C4-2B (cell line): Measurements from ENCODE around the gene PRR5L.

ENCODE experiments used
- ZFX ChIP-seq: fragments of 450-650 bp; IDR thresholded peaks from 2 replicates; pipeline ENCODE4 v1.6.1; 2017
- TF ChIP-seq, protein P1 (sequence below): fragments of 450-650 bp; conservative IDR thresholded peaks from 2 replicates; pipeline ENCODE4 v1.5.1; 2017; ENCODE audit warnings: mild to moderate bottlenecking

DNA sequence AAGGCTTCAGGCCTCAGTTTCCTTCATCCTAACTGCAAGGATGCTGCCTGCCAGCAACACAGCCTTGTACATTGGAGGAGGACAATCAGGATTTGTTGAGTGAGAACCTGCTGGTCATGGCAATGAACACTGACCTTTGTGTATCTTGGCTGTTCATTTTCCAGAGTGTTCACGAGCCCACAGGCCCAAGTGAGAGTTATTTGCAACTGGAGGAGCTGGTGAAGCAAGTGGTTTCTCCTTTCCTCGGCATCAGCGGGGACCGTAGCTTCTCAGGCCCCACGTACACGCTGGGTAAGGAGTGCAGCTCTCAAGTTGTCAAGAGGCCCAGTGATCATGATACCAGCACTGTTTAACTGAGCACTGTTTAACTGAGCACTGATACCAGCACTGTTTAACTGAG is 155.0 kb downstream of the PRR5L start:
- TF ChIP-seq, protein P1, sequence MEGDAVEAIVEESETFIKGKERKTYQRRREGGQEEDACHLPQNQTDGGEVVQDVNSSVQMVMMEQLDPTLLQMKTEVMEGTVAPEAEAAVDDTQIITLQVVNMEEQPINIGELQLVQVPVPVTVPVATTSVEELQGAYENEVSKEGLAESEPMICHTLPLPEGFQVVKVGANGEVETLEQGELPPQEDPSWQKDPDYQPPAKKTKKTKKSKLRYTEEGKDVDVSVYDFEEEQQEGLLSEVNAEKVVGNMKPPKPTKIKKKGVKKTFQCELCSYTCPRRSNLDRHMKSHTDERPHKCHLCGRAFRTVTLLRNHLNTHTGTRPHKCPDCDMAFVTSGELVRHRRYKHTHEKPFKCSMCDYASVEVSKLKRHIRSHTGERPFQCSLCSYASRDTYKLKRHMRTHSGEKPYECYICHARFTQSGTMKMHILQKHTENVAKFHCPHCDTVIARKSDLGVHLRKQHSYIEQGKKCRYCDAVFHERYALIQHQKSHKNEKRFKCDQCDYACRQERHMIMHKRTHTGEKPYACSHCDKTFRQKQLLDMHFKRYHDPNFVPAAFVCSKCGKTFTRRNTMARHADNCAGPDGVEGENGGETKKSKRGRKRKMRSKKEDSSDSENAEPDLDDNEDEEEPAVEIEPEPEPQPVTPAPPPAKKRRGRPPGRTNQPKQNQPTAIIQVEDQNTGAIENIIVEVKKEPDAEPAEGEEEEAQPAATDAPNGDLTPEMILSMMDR: no peak
- TF ChIP-seq ZFX: no peak
